Right lung (tissue), 5 donors: Measurements from ENCODE around the gene EID3. TPM values are rescaled to one million over a fixed set of nuclear protein-coding genes. Genes with fewer than 3 reads are reported as not detected.
"Not testable (repeated sequence)": the region's sequence is repeated elsewhere in the genome, so short reads cannot be mapped to it uniquely, and the experiment has no call there.

Experiments used
- DNase-seq, 2 donors: peaks; one replicate each; pipeline ENCODE4 v3.0.0-alpha.2; 2013
- polyA plus RNA-seq, 5 donors: library from polyadenylated mRNA; unstranded; fragments of 120-200 nt; gene quantifications; one replicate each; pipeline versions ENCODE4 v1.2.1 to v1.2.3, GENCODE V29; 2013; ENCODE audit warnings: inconsistent platforms in 1 of 5, low replicate concordance in 1 of 5; ENCODE audit not compliant: insufficient read length in 5 of 5, insufficient read depth in 1 of 5

Gene EID3
- polyA plus RNA-seq, 5 donors = 6.0 to 6.7 (median 6.2) TPM

- no peak for DNase-seq
Observed at GRCh38 chr12:104309446-104309993, 6.0 kb downstream of the EID3 start.

GRCh38 chr12:104310751-104311633, 7.5 kb downstream of the EID3 start:
- DNase-seq = no peak

- DNase-seq = no peak
Observed at GRCh38 chr12:104312202-104312601, 8.7 kb downstream of the EID3 start.

GRCh38 chr12:104312654-104313053, 9.1 kb downstream of the EID3 start:
- DNase-seq = no peak

- DNase-seq = no peak
Observed at GRCh38 chr12:104313568-104314241, 10.2 kb downstream of the EID3 start.

- DNase-seq = no peak
Observed at GRCh38 chr12:104314242-104314614, 10.7 kb downstream of the EID3 start.

GRCh38 chr12:104315326-104316224, 12.0 kb downstream of the EID3 start:
- DNase-seq = no peak

GRCh38 chr12:104316936-104317335, 13.4 kb downstream of the EID3 start:
- DNase-seq = no peak

GRCh38 chr12:104317538-104318210, 14.1 kb downstream of the EID3 start:
- no peak for DNase-seq

GRCh38 chr12:104319028-104319427, 15.5 kb downstream of the EID3 start:
- no peak for DNase-seq

- no peak for DNase-seq
Observed at GRCh38 chr12:104319918-104320626, 16.5 kb downstream of the EID3 start.

GRCh38 chr12:104320627-104321024, 17.1 kb downstream of the EID3 start:
- DNase-seq = no peak

- no peak for DNase-seq
Observed at GRCh38 chr12:104321949-104322348, 18.4 kb downstream of the EID3 start.

- not testable (repeated sequence) for DNase-seq
Observed at GRCh38 chr12:104322533-104322932, 19.0 kb downstream of the EID3 start.

- DNase-seq = no peak
Observed at GRCh38 chr12:104323899-104324298, 20.4 kb downstream of the EID3 start.

- DNase-seq = not testable (repeated sequence)
Observed at GRCh38 chr12:104328278-104328677, 24.7 kb downstream of the EID3 start.

- DNase-seq = no peak
Observed at GRCh38 chr12:104328790-104329189, 25.3 kb downstream of the EID3 start.

GRCh38 chr12:104329707-104330532, 26.4 kb downstream of the EID3 start:
- no peak for DNase-seq

- no peak for DNase-seq
Observed at GRCh38 chr12:104331376-104331775, 27.8 kb downstream of the EID3 start.

GRCh38 chr12:104332273-104332672, 28.7 kb downstream of the EID3 start:
- DNase-seq = not testable (repeated sequence)
